KMS-11 (cell line): ENCODE results near the gene IGFBP4.

ENCODE experiments used
- H2AFZ ChIP-seq: fragments of 200-600 bp; sonication (generic); 2 replicates; pipeline ENCODE4 v1.6.1; 2016; ENCODE audit warnings: antibody characterized with exemption, mixed run types, low read depth
- H3K27ac ChIP-seq: fragments of 200-600 bp; sonication (generic); 2 replicates; pipeline ENCODE4 v1.6.1; 2016; ENCODE audit warnings: mild to moderate bottlenecking, mixed run types
- H3K27me3 ChIP-seq: fragments of 200-600 bp; sonication (generic); 2 replicates; pipeline ENCODE4 v1.6.1; 2017; ENCODE audit warnings: mild to moderate bottlenecking, low read depth, mixed run types, moderate library complexity; ENCODE audit not compliant: insufficient read depth
- H3K36me3 ChIP-seq: fragments of 200-600 bp; sonication (generic); 2 replicates; pipeline ENCODE4 v1.6.1; 2017; ENCODE audit warnings: mild to moderate bottlenecking, mixed run types; ENCODE audit not compliant: insufficient read depth
- H3K4me1 ChIP-seq: fragments of 200-600 bp; sonication (generic); 2 replicates; pipeline ENCODE4 v1.6.1; 2016; ENCODE audit warnings: mild to moderate bottlenecking, low read depth, mixed run types; ENCODE audit not compliant: poor library complexity, severe bottlenecking
- H3K4me2 ChIP-seq: fragments of 200-600 bp; sonication (generic); 2 replicates; pipeline ENCODE4 v1.7.0; 2016; ENCODE audit warnings: mild to moderate bottlenecking, mixed run types
- H3K4me3 ChIP-seq: fragments of 200-600 bp; sonication (generic); IDR thresholded peaks from 2 replicates; pipeline ENCODE4 v1.6.1; 2017; ENCODE audit warnings: low read depth, low read length, mixed read lengths; ENCODE audit not compliant: insufficient read depth
- H3K79me2 ChIP-seq: fragments of 200-600 bp; sonication (generic); 2 replicates; pipeline ENCODE4 v1.6.1; 2016; ENCODE audit warnings: low read depth, mixed run types; ENCODE audit not compliant: insufficient read depth
- H3K9ac ChIP-seq: fragments of 200-600 bp; sonication (generic); 2 replicates; pipeline ENCODE4 v1.6.1; 2016; ENCODE audit warnings: mild to moderate bottlenecking, mixed run types
- H4K20me1 ChIP-seq: fragments of 200-600 bp; sonication (generic); 2 replicates; pipeline ENCODE4 v1.6.1; 2016; ENCODE audit warnings: mild to moderate bottlenecking, mixed run types; ENCODE audit not compliant: insufficient read depth
- CTCF ChIP-seq: fragments of 200-600 bp; sonication (generic); conservative IDR thresholded peaks from 2 replicates; pipeline ENCODE4 v1.6.1; 2017; ENCODE audit warnings: low read depth, mild to moderate bottlenecking, antibody characterized with exemption, low read length, moderate library complexity, mixed read lengths

Gene IGFBP4

GRCh38 chr17:40460968-40461731 is 17.9 kb downstream of the IGFBP4 start:
- H3K4me1 ChIP-seq, result no peaks in the 10 kb centered on the region
- no peak overlapping the region for H3K9ac ChIP-seq
- no peak for TF ChIP-seq CTCF
- no peaks in the 10 kb centered on the region for H4K20me1 ChIP-seq
- H3K4me3 ChIP-seq, result no peak overlapping the region
- H3K4me2 ChIP-seq, result no peak overlapping the region
- peaks cover 21% of the 10 kb centered on the region; the same call in 1 of the 2 replicates for H3K27me3 ChIP-seq
- H3K36me3 ChIP-seq, result no peaks in the 10 kb centered on the region
- no peak overlapping the region for H3K27ac ChIP-seq
- no peak overlapping the region for H2AFZ ChIP-seq
- no peaks in the 10 kb centered on the region for H3K79me2 ChIP-seq

- H2AFZ ChIP-seq, result no peak overlapping the region
- peaks cover 21% of the 10 kb centered on the region; the same call in 1 of the 2 replicates for H3K27me3 ChIP-seq
- H3K4me1 ChIP-seq, result no peaks in the 10 kb centered on the region
- no peak overlapping the region for H3K9ac ChIP-seq
- H3K27ac ChIP-seq, result no peak overlapping the region
- no peak overlapping the region for H3K4me2 ChIP-seq
- no peaks in the 10 kb centered on the region for H3K36me3 ChIP-seq
- TF ChIP-seq CTCF, result no peak
- no peaks in the 10 kb centered on the region for H4K20me1 ChIP-seq
- no peak overlapping the region for H3K4me3 ChIP-seq
- no peaks in the 10 kb centered on the region for H3K79me2 ChIP-seq
These were observed 18.6 kb downstream of the IGFBP4 start for GRCh38 chr17:40461732-40462342.

DNA sequence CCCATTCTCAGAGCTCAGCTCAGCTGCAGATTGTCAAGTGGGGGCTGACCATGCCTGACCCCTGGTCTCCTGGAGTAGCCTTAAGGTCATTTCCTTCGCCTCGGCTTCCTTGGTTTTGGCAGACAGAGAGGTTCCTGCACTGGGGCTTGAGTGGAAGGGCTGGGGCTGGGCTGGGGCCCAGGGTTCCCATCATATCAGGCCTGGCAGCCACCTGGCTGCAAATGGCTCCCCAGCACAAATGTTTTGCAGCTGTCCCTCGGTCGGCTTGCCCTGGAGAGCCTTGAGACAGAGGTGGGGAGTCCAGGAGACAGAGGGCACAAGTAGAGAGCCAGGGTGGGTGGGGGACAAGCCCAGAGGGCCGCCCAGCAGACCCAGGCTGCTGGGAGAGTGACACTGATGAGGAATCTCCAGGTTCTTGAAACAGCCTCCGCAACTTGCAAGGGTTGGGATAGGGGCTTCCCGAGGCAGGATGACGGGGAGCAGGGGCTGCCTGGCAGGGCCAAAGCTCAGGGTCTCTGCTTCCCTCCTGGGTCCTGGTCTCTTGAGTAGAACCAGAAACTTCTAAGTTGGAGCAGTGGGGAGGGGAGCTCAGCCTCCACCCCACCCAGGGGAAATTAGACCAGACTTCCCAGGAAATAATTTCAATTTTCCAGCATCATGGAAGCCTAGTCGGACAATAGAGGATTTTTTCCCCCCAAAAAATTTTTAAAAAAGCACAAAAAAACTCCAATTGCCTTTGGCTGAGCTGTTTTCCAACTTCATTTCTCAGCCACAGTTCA is 19.3 kb downstream of the IGFBP4 start:
- TF ChIP-seq CTCF, result no peak
- Histone ChIP-seq H3K4me3 (no peak overlapping the region), H3K9ac (no peak overlapping the region), H3K27ac (no peak overlapping the region), H3K4me1 (no peaks in the 10 kb centered on the region), H3K4me2 (no peak overlapping the region), H2AFZ (no peak overlapping the region), H3K36me3 (no peaks in the 10 kb centered on the region), H3K79me2 (no peaks in the 10 kb centered on the region), H3K27me3 (peaks cover 20% of the 10 kb centered on the region; the same call in 1 of the 2 replicates), H4K20me1 (no peaks in the 10 kb centered on the region)

GRCh38 chr17:40463122-40463550 is 19.9 kb downstream of the IGFBP4 start:
- Histone ChIP-seq H3K27me3 (peaks cover 17% of the 10 kb centered on the region; the same call in 1 of the 2 replicates), H4K20me1 (no peaks in the 10 kb centered on the region), H3K36me3 (no peaks in the 10 kb centered on the region), H2AFZ (no peak overlapping the region), H3K27ac (no peak overlapping the region), H3K9ac (no peak overlapping the region), H3K4me1 (no peaks in the 10 kb centered on the region), H3K79me2 (no peaks in the 10 kb centered on the region), H3K4me3 (no peak overlapping the region), H3K4me2 (no peak overlapping the region)
- TF ChIP-seq CTCF, result no peak
